OCI-LY7 (cell line): ENCODE measurements around the gene ELL3.

ENCODE experiments used
- EZH2phosphoT487 ChIP-seq: fragments of 200-600 bp; sonication (generic); IDR thresholded peaks from 2 replicates; pipeline ENCODE4 v1.6.1; 2018; ENCODE audit warnings: low read depth, borderline replicate concordance, mild to moderate bottlenecking, mixed run types, antibody characterized with exemption, low read length, moderate library complexity, mixed read lengths
- TF ChIP-seq, protein P1 (sequence below): fragments of 200-600 bp; sonication (generic); conservative IDR thresholded peaks from 2 replicates; pipeline ENCODE4 v1.5.1; 2014; ENCODE audit warnings: mild to moderate bottlenecking, antibody characterized with exemption, low read length, moderate library complexity, mixed read lengths

GRCh38 chr15:43772624-43773023 lies 4.1 kb downstream of the ELL3 start:
- TF ChIP-seq, protein P1, sequence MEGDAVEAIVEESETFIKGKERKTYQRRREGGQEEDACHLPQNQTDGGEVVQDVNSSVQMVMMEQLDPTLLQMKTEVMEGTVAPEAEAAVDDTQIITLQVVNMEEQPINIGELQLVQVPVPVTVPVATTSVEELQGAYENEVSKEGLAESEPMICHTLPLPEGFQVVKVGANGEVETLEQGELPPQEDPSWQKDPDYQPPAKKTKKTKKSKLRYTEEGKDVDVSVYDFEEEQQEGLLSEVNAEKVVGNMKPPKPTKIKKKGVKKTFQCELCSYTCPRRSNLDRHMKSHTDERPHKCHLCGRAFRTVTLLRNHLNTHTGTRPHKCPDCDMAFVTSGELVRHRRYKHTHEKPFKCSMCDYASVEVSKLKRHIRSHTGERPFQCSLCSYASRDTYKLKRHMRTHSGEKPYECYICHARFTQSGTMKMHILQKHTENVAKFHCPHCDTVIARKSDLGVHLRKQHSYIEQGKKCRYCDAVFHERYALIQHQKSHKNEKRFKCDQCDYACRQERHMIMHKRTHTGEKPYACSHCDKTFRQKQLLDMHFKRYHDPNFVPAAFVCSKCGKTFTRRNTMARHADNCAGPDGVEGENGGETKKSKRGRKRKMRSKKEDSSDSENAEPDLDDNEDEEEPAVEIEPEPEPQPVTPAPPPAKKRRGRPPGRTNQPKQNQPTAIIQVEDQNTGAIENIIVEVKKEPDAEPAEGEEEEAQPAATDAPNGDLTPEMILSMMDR, result no peak
- no peak for TF ChIP-seq EZH2phosphoT487
